AG04450 (cell line): ENCODE measurements around the gene ARHGAP9. TPM values are rescaled to one million over a fixed set of nuclear protein-coding genes. Genes with fewer than 3 reads are reported as not detected.
"Not testable (repeated sequence)": the region's sequence is repeated elsewhere in the genome, so short reads cannot be mapped to it uniquely, and the experiment has no call there.

ENCODE experiments used
- CTCF ChIA-PET: fragments of 300-600, 350-600 bp; formaldehyde crosslinking; extraction: SDS; loops from one replicate; lab custom pipeline; 2022; ENCODE audit warnings: antibody characterized with exemption, inconsistent platforms; lab: Charles Lee
- POLR2A ChIA-PET: fragments of 350-600 bp; formaldehyde crosslinking; extraction: SDS; loops from one replicate; lab custom pipeline; 2021; ENCODE audit warnings: antibody characterized with exemption, inconsistent platforms; lab: Yijun Ruan, JAX
- DNase-seq: peaks from one replicate; pipeline ENCODE4 v3.0.0-alpha.2; 2011; ENCODE audit warnings: low read depth, low spot score
- H3K27ac ChIP-seq: one replicate; pipeline ENCODE4 v1.5.1; 2012; ENCODE audit warnings: low read depth, low read length, control low read depth
- H3K27me3 ChIP-seq: one replicate; pipeline ENCODE4 v1.6.0; 2012; ENCODE audit warnings: low read length; ENCODE audit not compliant: control insufficient read depth, insufficient read depth
- H3K4me3 ChIP-seq: 2 replicates; pipeline ENCODE4 v1.5.1; 2011; ENCODE audit warnings: mild to moderate bottlenecking, low read depth, low read length, control low read depth
- H3K9me3 ChIP-seq: 2 replicates; pipeline ENCODE4 v1.5.1; 2012; ENCODE audit warnings: low read length; ENCODE audit not compliant: control insufficient read depth, insufficient read depth
- polyA plus RNA-seq: library from polyadenylated mRNA; depleted of rRNA; stranded (reverse); fragments of >200 nt; gene quantifications from 2 replicates; pipeline ENCODE4 v1.2.3, GENCODE V29; 2011
- TF ChIP-seq, protein P1 (sequence below): IDR thresholded peaks from 2 replicates; pipeline ENCODE4 v1.5.1; 2011; ENCODE audit warnings: low read depth, low read length, control low read depth, inconsistent platforms

Gene ARHGAP9
- polyA plus RNA-seq, 1 experiment, result 1.2 TPM

DNA sequence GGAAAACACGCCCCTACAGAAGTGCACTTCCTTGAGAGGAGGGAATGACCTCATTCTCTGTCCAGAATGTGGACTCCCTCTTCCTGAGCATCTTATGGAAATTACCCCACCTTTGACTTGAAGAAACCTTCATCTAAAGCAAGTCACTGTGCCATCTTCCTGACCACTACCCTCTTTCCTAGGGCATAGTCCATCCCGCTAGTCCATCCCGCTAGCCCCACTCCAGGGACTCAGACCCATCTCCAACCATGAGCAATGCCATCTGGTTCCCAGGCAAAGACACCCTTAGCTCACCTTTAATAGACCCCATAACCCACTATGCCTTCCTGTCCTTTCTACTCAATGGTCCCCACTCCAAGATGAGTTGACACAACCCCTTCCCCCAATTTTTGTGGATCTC is 29.6 kb downstream of the ARHGAP9 start:
- Histone ChIP-seq H3K4me3 (no peak overlapping the region), H3K27ac (no peak overlapping the region), H3K9me3 (peaks cover 3% of the 10 kb centered on the region; the same call in 1 of the 2 replicates), H3K27me3 (no peaks in the 10 kb centered on the region)
- CTCF ChIA-PET, result interaction anchor here (1.2 to 2.1 kb wide), 2 partner anchors 9 to 142 kb away, joined by 5 to 6 read pairs; partner anchors contain the start of gene GLI1
- DNase-seq, result no peak
- TF ChIP-seq, protein P1, sequence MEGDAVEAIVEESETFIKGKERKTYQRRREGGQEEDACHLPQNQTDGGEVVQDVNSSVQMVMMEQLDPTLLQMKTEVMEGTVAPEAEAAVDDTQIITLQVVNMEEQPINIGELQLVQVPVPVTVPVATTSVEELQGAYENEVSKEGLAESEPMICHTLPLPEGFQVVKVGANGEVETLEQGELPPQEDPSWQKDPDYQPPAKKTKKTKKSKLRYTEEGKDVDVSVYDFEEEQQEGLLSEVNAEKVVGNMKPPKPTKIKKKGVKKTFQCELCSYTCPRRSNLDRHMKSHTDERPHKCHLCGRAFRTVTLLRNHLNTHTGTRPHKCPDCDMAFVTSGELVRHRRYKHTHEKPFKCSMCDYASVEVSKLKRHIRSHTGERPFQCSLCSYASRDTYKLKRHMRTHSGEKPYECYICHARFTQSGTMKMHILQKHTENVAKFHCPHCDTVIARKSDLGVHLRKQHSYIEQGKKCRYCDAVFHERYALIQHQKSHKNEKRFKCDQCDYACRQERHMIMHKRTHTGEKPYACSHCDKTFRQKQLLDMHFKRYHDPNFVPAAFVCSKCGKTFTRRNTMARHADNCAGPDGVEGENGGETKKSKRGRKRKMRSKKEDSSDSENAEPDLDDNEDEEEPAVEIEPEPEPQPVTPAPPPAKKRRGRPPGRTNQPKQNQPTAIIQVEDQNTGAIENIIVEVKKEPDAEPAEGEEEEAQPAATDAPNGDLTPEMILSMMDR, result no peak
- POLR2A ChIA-PET, result interaction anchor here (0.5 kb wide), 1 partner anchor 142 kb away, joined by 10 read pairs; no protein-coding TSS in a partner anchor

DNA sequence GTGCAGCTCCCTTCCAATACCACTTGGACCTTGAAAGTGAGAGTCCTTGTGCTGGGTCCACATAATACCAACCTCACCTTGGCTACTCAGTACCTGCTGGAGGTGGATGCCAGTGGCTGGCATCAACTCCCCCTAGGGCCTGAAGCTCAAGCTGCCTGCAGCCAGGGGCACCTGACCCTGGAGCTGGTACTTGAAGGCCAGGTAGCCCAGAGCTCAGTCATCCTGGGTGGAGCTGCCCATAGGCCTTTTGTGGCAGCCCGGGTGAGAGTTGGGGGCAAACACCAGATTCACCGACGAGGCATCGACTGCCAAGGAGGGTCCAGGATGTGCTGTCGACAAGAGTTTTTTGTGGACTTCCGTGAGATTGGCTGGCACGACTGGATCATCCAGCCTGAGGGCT is 30.3 kb downstream of the ARHGAP9 start:
- CTCF ChIA-PET, result interaction anchor here (1.2 to 2.1 kb wide), 2 partner anchors 10 to 142 kb away, joined by 5 to 6 read pairs; partner anchors contain the start of gene GLI1
- TF ChIP-seq, protein P1, result no peak
- no peak for DNase-seq
- POLR2A ChIA-PET, result no interaction called here
- H3K27ac ChIP-seq, result no peak overlapping the region
- no peak overlapping the region for H3K4me3 ChIP-seq
- H3K27me3 ChIP-seq, result no peaks in the 10 kb centered on the region
- H3K9me3 ChIP-seq, result peaks cover 3% of the 10 kb centered on the region; the same call in 1 of the 2 replicates

DNA sequence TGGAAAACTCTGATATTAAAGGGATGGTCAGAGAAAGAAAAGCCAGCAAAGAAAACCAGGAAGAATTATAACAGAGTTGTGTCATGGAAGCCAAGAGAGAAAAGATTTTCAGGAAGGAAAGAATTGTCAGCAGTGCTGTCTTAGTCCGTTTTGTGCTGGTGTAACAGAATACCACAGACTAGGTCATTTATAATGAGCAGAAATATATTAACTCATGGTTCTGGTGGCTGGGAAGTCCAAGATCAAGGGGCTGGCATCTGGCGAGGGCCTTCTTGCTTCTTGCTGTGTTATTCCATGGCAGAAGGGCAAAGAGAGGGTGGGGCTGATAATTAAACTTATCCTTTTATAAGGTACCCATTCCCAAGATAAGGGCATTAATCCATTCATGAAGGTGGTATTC is 31.0 kb downstream of the ARHGAP9 start:
- H3K4me3 ChIP-seq, result no peak overlapping the region
- TF ChIP-seq, protein P1, result no peak
- ChIA-PET CTCF (interaction anchor here (0.7 to 2.3 kb wide), 3 partner anchors 10 to 184 kb away, joined by 5 to 11 read pairs (median 7); partner anchors contain the start of gene GLI1), POLR2A (no interaction called here)
- no peak overlapping the region for H3K27ac ChIP-seq
- no peaks in the 10 kb centered on the region for H3K27me3 ChIP-seq
- no peak for DNase-seq
- peaks cover 3% of the 10 kb centered on the region; the same call in 1 of the 2 replicates for H3K9me3 ChIP-seq

DNA sequence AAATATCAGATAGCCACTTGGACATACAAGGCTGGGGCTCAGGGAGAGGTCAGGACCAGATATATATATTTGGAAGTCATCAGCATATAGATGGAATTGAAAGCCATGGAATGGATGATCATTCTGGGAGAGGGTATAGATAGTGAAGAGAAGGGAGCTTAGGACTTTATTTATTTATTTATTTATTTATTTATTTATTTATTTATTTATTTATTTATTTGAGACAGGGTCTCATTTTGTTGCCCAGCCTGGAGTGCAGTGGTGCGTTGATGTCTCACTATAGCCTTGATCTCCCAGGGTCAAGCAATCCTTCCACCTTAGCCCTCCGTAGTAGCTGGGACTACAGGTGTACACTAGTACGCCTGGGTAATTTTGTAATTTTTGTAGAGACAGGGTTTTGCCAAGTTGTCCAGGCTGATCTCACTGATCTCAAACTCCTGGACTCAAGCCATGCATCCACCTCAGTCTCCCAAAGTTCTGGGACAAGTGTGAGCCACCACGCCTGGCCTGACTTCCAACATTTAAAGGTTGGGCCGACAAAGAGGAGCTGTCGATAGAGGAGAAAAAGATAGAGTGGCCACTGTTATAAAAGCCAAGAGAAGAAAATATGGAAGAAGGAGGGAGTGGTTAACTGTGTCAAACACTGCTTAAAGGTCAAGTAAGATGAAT is 33.2 kb downstream of the ARHGAP9 start:
- ChIA-PET POLR2A (no interaction called here), CTCF (interaction anchor here (1.4 to 2.3 kb wide), 2 partner anchors 12 to 182 kb away, joined by 4 to 11 read pairs; partner anchors contain the start of gene GLI1)
- TF ChIP-seq, protein P1, result no peak
- H3K27ac ChIP-seq, result no peak overlapping the region
- no peak for DNase-seq
- H3K4me3 ChIP-seq, result no peak overlapping the region
- no peaks in the 10 kb centered on the region for H3K27me3 ChIP-seq
- H3K9me3 ChIP-seq, result peaks cover 3% of the 10 kb centered on the region; the same call in 1 of the 2 replicates

DNA sequence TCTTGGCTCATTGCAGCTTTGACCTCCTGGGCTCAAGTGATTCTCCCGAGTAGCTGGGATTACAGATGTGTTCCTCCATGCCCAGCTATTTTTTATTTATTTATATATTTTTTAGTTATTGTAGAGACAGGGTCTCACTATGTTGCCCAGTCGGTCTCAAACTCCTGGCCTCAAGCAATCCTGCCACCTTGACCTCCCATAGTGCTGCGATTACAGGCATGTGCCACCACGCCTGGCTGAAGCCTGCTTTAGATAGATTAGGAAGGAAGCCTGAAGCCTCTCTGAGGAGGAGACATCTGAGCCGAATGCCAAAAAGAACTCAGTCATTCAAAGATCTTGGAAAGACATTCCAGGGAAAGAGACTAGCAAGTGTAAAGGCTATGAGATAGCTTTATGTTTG is 34.9 kb downstream of the ARHGAP9 start:
- Histone ChIP-seq H3K27ac (no peak overlapping the region), H3K9me3 (peaks cover 3% of the 10 kb centered on the region; the same call in 1 of the 2 replicates), H3K4me3 (no peak overlapping the region), H3K27me3 (no peaks in the 10 kb centered on the region)
- TF ChIP-seq, protein P1, result no peak
- POLR2A ChIA-PET, result no interaction called here
- CTCF ChIA-PET, result interaction anchor here (1.5 to 1.6 kb wide), 3 partner anchors 9 to 137 kb away, joined by 5 to 7 read pairs (median 6); no protein-coding TSS in a partner anchor
- no peak for DNase-seq

DNA sequence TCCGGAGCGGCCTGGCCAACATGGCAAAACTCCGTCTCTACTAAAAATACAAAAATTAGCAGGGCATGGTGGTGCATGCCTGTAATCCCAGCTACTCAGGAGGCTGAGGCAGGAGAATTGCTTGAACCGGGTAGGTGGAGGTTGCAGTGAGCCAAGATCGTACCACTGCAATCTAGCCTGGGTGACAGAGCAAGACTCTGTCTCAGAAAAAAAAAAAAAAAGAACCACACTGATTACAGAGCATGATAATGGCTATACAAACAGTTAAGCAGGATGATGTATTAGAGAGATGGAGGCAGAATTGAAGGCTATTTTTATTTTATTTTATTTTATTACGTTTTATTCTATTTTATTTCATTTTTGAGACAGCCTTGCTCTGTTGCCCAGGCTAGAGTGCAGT is 35.3 kb downstream of the ARHGAP9 start:
- DNase-seq, POLR2A ChIA-PET, H3K27ac ChIP-seq, H3K4me3 ChIP-seq, H3K9me3 ChIP-seq, H3K27me3 ChIP-seq: not testable (repeated sequence)
- CTCF ChIA-PET, result interaction anchor here (1.5 to 1.6 kb wide), 3 partner anchors 9 to 136 kb away, joined by 5 to 7 read pairs (median 6); no protein-coding TSS in a partner anchor
